ENCODE data around the gene MYADML2.

MYADML2 gene

GRCh38 chr17:81978524-81979298, 31.7 kb upstream of the MYADML2 start:
- DNase-seq = no peak

GRCh38 chr17:81977211-81977808, 30.3 kb upstream of the MYADML2 start, which contains the start of gene ASPSCR1:
Gene ASPSCR1 (plus strand): TSS chr17:81977629. CDS start chr17:81977647, 18 bp downstream.
- DNase-seq = peak; percentile 76

- peak; percentile 81 for DNase-seq
These were observed 29.5 kb upstream of the MYADML2 start for GRCh38 chr17:81976332-81977210.

GRCh38 chr17:81973432-81973831, 26.4 kb upstream of the MYADML2 start:
- no peak for DNase-seq

- no peak for DNase-seq
These were observed 22.1 kb upstream of the MYADML2 start for GRCh38 chr17:81968850-81969812.

- DNase-seq = no peak
These were observed 21.3 kb upstream of the MYADML2 start for GRCh38 chr17:81968396-81968745.

- peak; percentile 91 for DNase-seq
These were observed 20.7 kb upstream of the MYADML2 start for GRCh38 chr17:81967533-81968395.

- DNase-seq = no peak
These were observed 20.2 kb upstream of the MYADML2 start for GRCh38 chr17:81967244-81967532.

- DNase-seq = peak; percentile 72
These were observed 19.6 kb upstream of the MYADML2 start for GRCh38 chr17:81966343-81967243.

GRCh38 chr17:81964081-81964849, 17.2 kb upstream of the MYADML2 start:
- DNase-seq = no peak

- DNase-seq = no peak
These were observed 15.7 kb upstream of the MYADML2 start for GRCh38 chr17:81962499-81963441.

GRCh38 chr17:81961521-81962498, 14.8 kb upstream of the MYADML2 start:
- no peak for DNase-seq

- no peak for DNase-seq
These were observed 14.1 kb upstream of the MYADML2 start, which contains the start of gene NOTUM for GRCh38 chr17:81961087-81961511. Gene NOTUM (minus strand): TSS chr17:81961187. CDS start chr17:81960909, 278 bp downstream.

- no peak for DNase-seq
These were observed 13.3 kb upstream of the MYADML2 start for GRCh38 chr17:81960130-81960958.

- peak; percentile 25 for DNase-seq
These were observed 12.5 kb upstream of the MYADML2 start for GRCh38 chr17:81959362-81960129.

Data from NCI-H510A treated with DMSO at 0.1 percent for 48 hours (cell line).